AG20443 (cell line): Measurements from ENCODE around the gene PCDHGA7.
"Not testable (repeated sequence)": the region's sequence is repeated elsewhere in the genome, so short reads cannot be mapped to it uniquely, and the experiment has no call there.

ENCODE experiments used
- DNase-seq: peaks from one replicate; pipeline ENCODE4 v3.0.0; 2012; ENCODE audit warnings: low spot score, mixed read lengths

Gene PCDHGA7

GRCh38 chr5:141382469-141383294 is at the start of gene PCDHGA7:
TSS of gene PCDHGA7 (plus strand) at chr5:141382742. CDS start at chr5:141382900, 158 bp downstream.
- DNase-seq, result peak; percentile 46

GRCh38 chr5:141338538-141339306 is 43.8 kb upstream of the PCDHGA7 start, which contains the start of gene PCDHGA2:
TSS of gene PCDHGA2 (plus strand) at chr5:141338760.
- peak; percentile 55 for DNase-seq

- DNase-seq, result not testable (repeated sequence)
Measured at GRCh38 chr5:141340781-141341354, 41.7 kb upstream of the PCDHGA7 start.

DNA sequence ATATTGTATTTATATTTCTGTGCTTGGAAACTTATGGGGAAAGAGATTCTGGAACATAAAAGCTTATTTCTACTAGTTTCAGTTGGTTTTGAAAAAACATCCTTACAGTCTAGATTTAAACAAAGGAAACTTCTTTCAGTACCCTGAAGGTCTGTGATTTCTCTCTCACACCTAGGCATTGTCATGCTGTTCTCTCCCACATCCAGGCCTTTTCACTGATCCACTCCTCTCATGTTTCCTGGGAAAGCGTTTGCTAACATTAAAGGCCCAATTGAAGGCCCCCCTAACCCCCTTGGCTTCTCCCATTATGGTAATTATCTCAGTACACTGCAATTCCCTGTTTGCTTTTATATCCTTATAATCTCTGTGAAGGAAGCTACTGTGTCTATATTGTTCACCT is 39.8 kb upstream of the PCDHGA7 start:
- no peak for DNase-seq

- DNase-seq, result no peak
Measured at GRCh38 chr5:141343242-141343952, 39.1 kb upstream of the PCDHGA7 start, which contains the start of gene PCDHGA3. TSS of gene PCDHGA3 (plus strand) at chr5:141343829. CDS start at chr5:141344034, 205 bp downstream.

- no peak for DNase-seq
Measured at GRCh38 chr5:141343953-141344463, 38.5 kb upstream of the PCDHGA7 start.

GRCh38 chr5:141345327-141345726 is 37.2 kb upstream of the PCDHGA7 start:
- DNase-seq, result no peak

GRCh38 chr5:141346017-141346416 is 36.5 kb upstream of the PCDHGA7 start:
- DNase-seq, result not testable (repeated sequence)

DNA sequence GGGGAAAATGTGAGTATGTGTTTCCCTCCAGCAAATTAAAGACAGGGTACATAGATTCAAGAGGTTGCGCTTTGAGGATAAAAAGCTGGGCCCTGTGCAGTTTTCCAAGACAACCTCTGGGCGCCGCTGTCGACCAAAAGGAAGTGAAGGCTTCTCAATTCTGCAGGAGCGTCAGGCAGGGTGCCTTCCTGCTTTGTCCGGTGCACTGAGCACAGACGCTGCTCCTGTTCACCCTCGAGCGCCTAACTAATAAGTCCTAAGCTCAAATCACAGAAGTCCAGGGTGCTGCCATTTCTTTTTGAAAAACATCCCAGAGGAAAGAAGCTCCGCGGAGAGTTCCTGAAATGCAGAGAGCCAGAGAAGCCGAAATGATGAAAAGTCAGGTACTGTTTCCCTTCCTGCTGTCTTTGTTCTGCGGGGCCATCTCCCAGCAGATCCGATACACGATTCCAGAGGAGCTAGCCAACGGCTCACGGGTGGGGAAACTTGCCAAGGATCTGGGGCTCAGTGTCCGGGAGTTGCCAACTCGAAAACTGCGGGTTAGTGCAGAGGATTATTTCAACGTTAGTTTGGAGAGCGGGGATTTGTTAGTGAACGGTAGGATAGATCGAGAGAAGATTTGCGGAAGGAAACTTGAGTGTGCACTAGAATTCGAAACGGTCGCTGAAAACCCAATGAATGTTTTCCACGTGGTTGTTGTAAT is 32.5 kb upstream of the PCDHGA7 start, which contains the start of gene PCDHGB1:
Gene PCDHGB1 (plus strand): TSS at position 183 of the 703 bp plus-strand sequence. CDS start 162 bp downstream, at position 345.
- peak; percentile 81 for DNase-seq

GRCh38 chr5:141351591-141351990 is 31.0 kb upstream of the PCDHGA7 start:
- no peak for DNase-seq

DNA sequence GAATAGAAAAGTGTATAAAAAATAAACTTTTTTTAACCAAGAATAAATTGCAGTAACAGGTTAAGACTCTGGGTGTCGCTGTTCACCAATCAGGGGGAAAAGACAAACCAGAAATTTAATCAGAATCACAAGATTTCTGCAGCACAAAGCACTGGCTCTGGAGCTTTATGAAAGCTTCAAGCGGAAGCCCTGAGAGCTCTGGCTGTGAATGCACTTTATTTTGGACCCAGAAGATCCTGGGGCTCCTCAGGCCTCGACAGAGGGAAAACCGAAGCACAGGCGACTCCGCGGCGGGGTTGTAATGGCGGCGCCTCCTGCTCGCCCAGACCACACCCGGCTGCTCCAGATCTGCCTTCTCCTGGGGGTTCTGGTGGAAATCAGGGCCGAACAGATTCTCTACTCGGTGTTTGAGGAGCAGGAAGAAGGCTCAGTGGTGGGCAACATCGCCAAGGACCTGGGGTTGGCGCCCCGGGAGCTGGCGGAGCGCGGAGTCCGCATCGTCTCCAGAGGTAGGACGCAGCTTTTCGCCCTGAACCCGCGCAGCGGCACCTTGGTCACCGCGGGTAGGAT is 27.6 kb upstream of the PCDHGA7 start, which contains the start of gene PCDHGA4:
Gene PCDHGA4 (plus strand): TSS at position 122 of the 570 bp plus-strand sequence. CDS start 87 bp downstream, at position 209.
- DNase-seq, result no peak

- no peak for DNase-seq
Measured at GRCh38 chr5:141355641-141356040, 26.9 kb upstream of the PCDHGA7 start.

DNA sequence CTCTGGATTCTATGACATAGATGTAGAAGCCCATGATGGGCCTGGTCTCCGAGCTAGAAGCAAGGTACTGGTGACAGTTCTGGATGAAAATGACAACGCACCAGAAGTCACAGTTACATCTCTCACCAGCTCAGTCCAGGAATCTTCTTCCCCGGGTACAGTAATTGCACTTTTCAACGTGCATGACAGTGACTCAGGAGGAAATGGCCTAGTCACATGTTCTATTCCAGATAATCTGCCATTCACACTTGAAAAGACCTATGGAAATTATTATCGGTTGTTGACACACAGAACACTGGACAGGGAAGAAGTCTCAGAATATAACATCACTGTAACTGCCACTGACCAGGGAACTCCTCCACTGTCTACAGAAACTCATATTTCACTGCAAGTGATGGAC is 26.4 kb upstream of the PCDHGA7 start:
- no peak for DNase-seq

GRCh38 chr5:141356950-141357349 is 25.6 kb upstream of the PCDHGA7 start:
- DNase-seq, result no peak

- peak; percentile 27 for DNase-seq
Measured at GRCh38 chr5:141359790-141360426, 22.6 kb upstream of the PCDHGA7 start, which contains the start of gene PCDHGB2. TSS of gene PCDHGB2 (plus strand) at chr5:141359994. CDS start at chr5:141360136, 142 bp downstream.

GRCh38 chr5:141360685-141361084 is 21.9 kb upstream of the PCDHGA7 start:
- no peak for DNase-seq

GRCh38 chr5:141362719-141363118 is 19.8 kb upstream of the PCDHGA7 start:
- no peak for DNase-seq

DNA sequence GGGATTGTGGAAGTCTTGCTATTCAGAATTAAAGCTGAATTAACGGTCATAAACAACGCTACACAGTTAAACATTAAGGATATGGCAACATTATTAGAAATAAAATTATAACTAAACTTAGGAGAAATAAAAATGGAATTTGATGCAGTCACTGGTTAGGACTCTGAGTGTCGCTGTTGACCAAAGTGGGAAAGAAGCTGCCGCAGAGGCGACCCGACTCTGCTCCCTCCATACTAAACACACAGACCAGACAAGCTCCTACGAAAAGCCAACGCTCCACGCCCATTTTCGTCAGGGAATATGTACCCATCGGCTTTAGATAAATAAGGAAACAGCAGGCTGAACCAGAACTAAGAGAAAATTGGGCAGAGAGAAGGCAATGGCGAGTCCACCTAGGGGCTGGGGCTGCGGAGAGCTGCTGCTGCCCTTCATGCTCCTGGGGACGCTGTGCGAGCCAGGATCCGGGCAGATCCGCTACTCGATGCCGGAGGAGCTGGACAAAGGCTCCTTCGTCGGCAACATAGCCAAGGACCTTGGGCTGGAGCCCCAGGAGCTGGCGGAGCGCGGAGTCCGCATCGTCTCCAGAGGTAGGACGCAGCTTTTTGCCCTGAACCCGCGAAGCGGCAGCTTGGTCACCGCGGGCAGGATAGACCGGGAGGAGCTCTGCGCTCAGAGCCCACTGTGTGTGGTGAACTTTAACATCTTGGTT is 18.4 kb upstream of the PCDHGA7 start, which contains the start of gene PCDHGA5:
Gene PCDHGA5 (plus strand): TSS at position 211 of the 709 bp plus-strand sequence. CDS start 169 bp downstream, at position 380.
- peak; percentile 54 for DNase-seq
